NCI-H2196 (cell line): ENCODE results near the gene TSHR.
"Not testable (repeated sequence)": the region's sequence is repeated elsewhere in the genome, so short reads cannot be mapped to it uniquely, and the experiment has no call there.

Source experiments
- DNase-seq: peaks from one replicate; lab custom pipeline; 2025; ENCODE audit not compliant: unreplicated experiment; lab: John Stamatoyannopoulos, UW

The TSHR gene

GRCh38 chr14:80988735-80989429 is 33.5 kb downstream of the TSHR start:
- DNase-seq, result no peak

GRCh38 chr14:80992580-80992979 is 37.2 kb downstream of the TSHR start:
- DNase-seq, result no peak

- peak; percentile 57 for DNase-seq
Observed at GRCh38 chr14:80996049-80996901, 40.9 kb downstream of the TSHR start.

- no peak for DNase-seq
Observed at GRCh38 chr14:81001447-81001846, 46.0 kb downstream of the TSHR start.

- DNase-seq, result no peak
Observed at GRCh38 chr14:81004575-81004974, 49.2 kb downstream of the TSHR start.

- no peak for DNase-seq
Observed at GRCh38 chr14:81005540-81006228, 50.3 kb downstream of the TSHR start.

- no peak for DNase-seq
Observed at GRCh38 chr14:81006266-81006665, 50.8 kb downstream of the TSHR start.

- no peak for DNase-seq
Observed at GRCh38 chr14:81007131-81007530, 51.7 kb downstream of the TSHR start.

- DNase-seq, result no peak
Observed at GRCh38 chr14:81009346-81009745, 53.9 kb downstream of the TSHR start.

- no peak for DNase-seq
Observed at GRCh38 chr14:81018251-81018650, 62.8 kb downstream of the TSHR start.

- DNase-seq, result no peak
Observed at GRCh38 chr14:81018684-81019083, 63.3 kb downstream of the TSHR start.

- DNase-seq, result not testable (repeated sequence)
Observed at GRCh38 chr14:81019113-81019512, 63.7 kb downstream of the TSHR start.

GRCh38 chr14:81023095-81023710 is 67.8 kb downstream of the TSHR start:
- no peak for DNase-seq

- no peak for DNase-seq
Observed at GRCh38 chr14:81028461-81028860, 73.0 kb downstream of the TSHR start.

- peak; percentile 3 for DNase-seq
Observed at GRCh38 chr14:81031488-81031887, 76.1 kb downstream of the TSHR start.

GRCh38 chr14:81033698-81034240 is 78.3 kb downstream of the TSHR start:
- DNase-seq, result no peak

GRCh38 chr14:81042438-81042837 is 87.0 kb downstream of the TSHR start:
- no peak for DNase-seq

GRCh38 chr14:81051547-81051946 is 96.1 kb downstream of the TSHR start:
- DNase-seq, result no peak

- not testable (repeated sequence) for DNase-seq
Observed at GRCh38 chr14:81054057-81054456, 98.6 kb downstream of the TSHR start.

- DNase-seq, result no peak
Observed at GRCh38 chr14:81055971-81056370, 100.5 kb downstream of the TSHR start.

GRCh38 chr14:81062380-81062779 is 107.0 kb downstream of the TSHR start:
- no peak for DNase-seq
